SK-N-MC (cell line): ENCODE results near the gene PRKAB1.

Experiments
- EZH2 ChIP-seq: fragments of 200-600 bp; sonication (generic); IDR thresholded peaks from one replicate; pipeline ENCODE4 v1.6.1; 2017; ENCODE audit warnings: antibody characterized with exemption
- FOXP2 ChIP-seq: optimal IDR thresholded peaks from 2 replicates; pipeline ENCODE3; 2011; ENCODE audit warnings: mild to moderate bottlenecking, moderate library complexity; ENCODE audit not compliant: insufficient read depth; ENCODE audit errors: extremely low read length, control extremely low read depth
- POLR2AphosphoS5 ChIP-seq: IDR thresholded peaks from 2 replicates; pipeline ENCODE4 v1.6.1; 2012; ENCODE audit warnings: mild to moderate bottlenecking, low read depth, low read length, borderline replicate concordance

- TF ChIP-seq EZH2, result no peak
- no peak for TF ChIP-seq POLR2AphosphoS5
- no peak for TF ChIP-seq FOXP2
These were observed 60.5 kb downstream of the PRKAB1 start for GRCh38 chr12:119728444-119728745.
